Stimulated activated effector memory CD8-positive, alpha-beta T cell treated with anti-CD3 and anti-CD28 coated beads, Interleukin-12 subunit alpha, Interleukin-12 subunit beta, amount 100 ng/mL, for 72 hours (primary cell): ENCODE results near the gene ZBTB25.
A peak's percentile ranks its signal among the peaks of the same experiment; 100 is the strongest.

Experiments
- ATAC-seq: fragments of 150-1000 bp; cut with Tn5 transposase; 2 replicates; pipeline ENCODE4 v1.10.0; 2021
- DNase-seq, 2 donors: peaks; one replicate each; pipeline ENCODE4 v3.0.0; 2021 to 2022; ENCODE audit warnings: low spot score in 2 of 2
- H3K27ac Mint-ChIP-seq: one replicate; pipeline ENCODE4 v1.8.0; 2022; ENCODE audit warnings: mild to moderate bottlenecking, mixed read lengths
- H3K36me3 Mint-ChIP-seq: one replicate; pipeline ENCODE4 v1.8.0; 2022; ENCODE audit warnings: mild to moderate bottlenecking, mixed read lengths
- H3K4me1 Mint-ChIP-seq: one replicate; pipeline ENCODE4 v1.8.0; 2022; ENCODE audit warnings: mixed read lengths
- H3K4me3 Mint-ChIP-seq: one replicate; pipeline ENCODE4 v1.8.0; 2022; ENCODE audit warnings: mild to moderate bottlenecking, mixed read lengths
- H3K9me3 Mint-ChIP-seq: one replicate; pipeline ENCODE4 v1.8.0; 2022; ENCODE audit warnings: mixed read lengths

ZBTB25 gene

GRCh38 chr14:64442300-64442988, 61.2 kb downstream of the ZBTB25 start:
- H3K9me3 Mint-ChIP-seq: no peaks in the 10 kb centered on the region
- DNase-seq (no peak), ATAC-seq (no peak)
- H3K36me3 Mint-ChIP-seq: peaks cover 96% of the 10 kb centered on the region
- H3K4me1 Mint-ChIP-seq: peaks cover 43% of the 10 kb centered on the region
- H3K27ac Mint-ChIP-seq: no peak overlapping the region
- no peak overlapping the region for H3K4me3 Mint-ChIP-seq

GRCh38 chr14:64440494-64440893, 63.1 kb downstream of the ZBTB25 start:
- no peak overlapping the region for H3K4me3 Mint-ChIP-seq
- no peak overlapping the region for H3K27ac Mint-ChIP-seq
- DNase-seq (no peak), ATAC-seq (no peak)
- H3K36me3 Mint-ChIP-seq: peaks cover 99% of the 10 kb centered on the region
- H3K9me3 Mint-ChIP-seq: no peaks in the 10 kb centered on the region
- peaks cover 37% of the 10 kb centered on the region for H3K4me1 Mint-ChIP-seq

GRCh38 chr14:64439141-64439540, 64.5 kb downstream of the ZBTB25 start:
- peaks cover 99% of the 10 kb centered on the region for H3K36me3 Mint-ChIP-seq
- DNase-seq (no peak), ATAC-seq (no peak)
- peak overlapping the region; percentile 45 for H3K27ac Mint-ChIP-seq
- no peaks in the 10 kb centered on the region for H3K9me3 Mint-ChIP-seq
- H3K4me3 Mint-ChIP-seq: no peak overlapping the region
- peaks cover 23% of the 10 kb centered on the region for H3K4me1 Mint-ChIP-seq

- Mint-ChIP-seq H3K27ac (peak overlapping the region; percentile 45), H3K9me3 (no peaks in the 10 kb centered on the region), H3K4me3 (no peak overlapping the region), H3K4me1 (peaks cover 15% of the 10 kb centered on the region), H3K36me3 (peaks cover 99% of the 10 kb centered on the region)
- DNase-seq (no peak), ATAC-seq (peak; percentile 74)
Measured at GRCh38 chr14:64438181-64438841, 65.3 kb downstream of the ZBTB25 start.

GRCh38 chr14:64434528-64434927, 69.1 kb downstream of the ZBTB25 start:
- ATAC-seq (no peak), DNase-seq (no peak)
- Mint-ChIP-seq H3K4me3 (no peak overlapping the region), H3K4me1 (peaks cover 14% of the 10 kb centered on the region), H3K36me3 (peaks cover 100% of the 10 kb centered on the region), H3K27ac (no peak overlapping the region), H3K9me3 (no peaks in the 10 kb centered on the region)

- H3K4me3 Mint-ChIP-seq: peak overlapping the region; percentile 23
- H3K27ac Mint-ChIP-seq: peak overlapping the region; percentile 56
- no peaks in the 10 kb centered on the region for H3K9me3 Mint-ChIP-seq
- no peak for ATAC-seq
- no peak for DNase-seq
- H3K36me3 Mint-ChIP-seq: peaks cover 100% of the 10 kb centered on the region
- H3K4me1 Mint-ChIP-seq: peaks cover 12% of the 10 kb centered on the region
Measured at GRCh38 chr14:64423987-64424386, 79.7 kb downstream of the ZBTB25 start.

GRCh38 chr14:64422756-64423155, 80.9 kb downstream of the ZBTB25 start:
- Mint-ChIP-seq H3K27ac (peak overlapping the region; percentile 81), H3K4me1 (peaks cover 12% of the 10 kb centered on the region), H3K4me3 (no peak overlapping the region), H3K36me3 (peaks cover 100% of the 10 kb centered on the region), H3K9me3 (no peaks in the 10 kb centered on the region)
- DNase-seq (no peak), ATAC-seq (peak; percentile 93)

GRCh38 chr14:64422005-64422404, 81.6 kb downstream of the ZBTB25 start:
- Mint-ChIP-seq H3K4me3 (no peak overlapping the region), H3K4me1 (peaks cover 12% of the 10 kb centered on the region), H3K9me3 (no peaks in the 10 kb centered on the region), H3K27ac (peak overlapping the region; percentile 81), H3K36me3 (peaks cover 100% of the 10 kb centered on the region)
- DNase-seq (no peak), ATAC-seq (no peak)

GRCh38 chr14:64421166-64421565, 82.5 kb downstream of the ZBTB25 start:
- DNase-seq (no peak), ATAC-seq (no peak)
- Mint-ChIP-seq H3K4me1 (peaks cover 12% of the 10 kb centered on the region), H3K9me3 (no peaks in the 10 kb centered on the region), H3K4me3 (no peak overlapping the region), H3K36me3 (peaks cover 100% of the 10 kb centered on the region), H3K27ac (peak overlapping the region; percentile 66)

- peaks cover 15% of the 10 kb centered on the region for H3K4me1 Mint-ChIP-seq
- no peaks in the 10 kb centered on the region for H3K9me3 Mint-ChIP-seq
- H3K4me3 Mint-ChIP-seq: no peak overlapping the region
- ATAC-seq: no peak
- DNase-seq: no peak
- H3K36me3 Mint-ChIP-seq: peaks cover 100% of the 10 kb centered on the region
- H3K27ac Mint-ChIP-seq: peak overlapping the region; percentile 17
Measured at GRCh38 chr14:64419003-64419402, 84.6 kb downstream of the ZBTB25 start.

GRCh38 chr14:64417771-64418125, 85.9 kb downstream of the ZBTB25 start:
- Mint-ChIP-seq H3K9me3 (no peaks in the 10 kb centered on the region), H3K4me1 (peaks cover 11% of the 10 kb centered on the region), H3K4me3 (no peak overlapping the region), H3K36me3 (peaks cover 100% of the 10 kb centered on the region), H3K27ac (no peak overlapping the region)
- no peak for ATAC-seq
- DNase-seq: no peak

GRCh38 chr14:64417055-64417770, 86.4 kb downstream of the ZBTB25 start:
- ATAC-seq (peak; percentile 28), DNase-seq (no peak)
- Mint-ChIP-seq H3K27ac (peak overlapping the region; percentile 22), H3K36me3 (peaks cover 100% of the 10 kb centered on the region), H3K4me1 (peaks cover 13% of the 10 kb centered on the region), H3K4me3 (no peak overlapping the region), H3K9me3 (no peaks in the 10 kb centered on the region)

- Mint-ChIP-seq H3K36me3 (peaks cover 100% of the 10 kb centered on the region), H3K27ac (peak overlapping the region; percentile 22)
- ATAC-seq: no peak
Measured at GRCh38 chr14:64416348-64416932, 87.2 kb downstream of the ZBTB25 start.

GRCh38 chr14:64412237-64412636, 91.4 kb downstream of the ZBTB25 start:
- DNase-seq: no peak
- peaks cover 31% of the 10 kb centered on the region for H3K4me1 Mint-ChIP-seq
- H3K36me3 Mint-ChIP-seq: peaks cover 87% of the 10 kb centered on the region
- ATAC-seq: peak; percentile 57
- no peaks in the 10 kb centered on the region for H3K9me3 Mint-ChIP-seq
- H3K4me3 Mint-ChIP-seq: no peak overlapping the region
- H3K27ac Mint-ChIP-seq: no peak overlapping the region

More at GRCh38 chr14:64416348-64416932, 87.2 kb downstream of the ZBTB25 start:
- H3K4me3 Mint-ChIP-seq: no peak overlapping the region
- no peaks in the 10 kb centered on the region for H3K9me3 Mint-ChIP-seq
- peaks cover 20% of the 10 kb centered on the region for H3K4me1 Mint-ChIP-seq
- DNase-seq: no peak

- DNase-seq: no peak
- no peaks in the 10 kb centered on the region for H3K9me3 Mint-ChIP-seq
- peaks cover 31% of the 10 kb centered on the region for H3K4me1 Mint-ChIP-seq
- no peak for ATAC-seq
- no peak overlapping the region for H3K4me3 Mint-ChIP-seq
- no peak overlapping the region for H3K27ac Mint-ChIP-seq
- H3K36me3 Mint-ChIP-seq: peaks cover 87% of the 10 kb centered on the region
Measured at GRCh38 chr14:64411001-64411400, 92.6 kb downstream of the ZBTB25 start.
